HG02938 (cell line): ENCODE results near the gene TRMT11.
"Not testable (repeated sequence)": the region's sequence is repeated elsewhere in the genome, so short reads cannot be mapped to it uniquely, and the experiment has no call there.

Experiments used
- ATAC-seq: cut with Tn5 transposase; IDR thresholded peaks from one replicate; pipeline ENCODE4 v1.9.1; 2021; ENCODE audit warnings: mild to moderate bottlenecking, moderate library complexity; ENCODE audit not compliant: unreplicated experiment

The TRMT11 gene

GRCh38 chr6:125955973-125956372 is 30.4 kb upstream of the TRMT11 start:
- ATAC-seq = no peak

GRCh38 chr6:125956506-125957390 is 29.6 kb upstream of the TRMT11 start, which contains the start of gene HINT3:
Gene HINT3, plus strand, starts transcription at chr6:125956770. Its CDS starts 208 bp downstream, at chr6:125956978.
- peak; percentile 89 for ATAC-seq

- ATAC-seq = no peak
Measured at GRCh38 chr6:125957391-125957693, 29.0 kb upstream of the TRMT11 start.

- no peak for ATAC-seq
Measured at GRCh38 chr6:125957845-125958244, 28.5 kb upstream of the TRMT11 start.

- no peak for ATAC-seq
Measured at GRCh38 chr6:125959041-125959440, 27.3 kb upstream of the TRMT11 start.

GRCh38 chr6:125961117-125961516 is 25.2 kb upstream of the TRMT11 start:
- no peak for ATAC-seq

- ATAC-seq = no peak
Measured at GRCh38 chr6:125962900-125963497, 23.3 kb upstream of the TRMT11 start.

GRCh38 chr6:125963817-125964216 is 22.5 kb upstream of the TRMT11 start:
- ATAC-seq = no peak

GRCh38 chr6:125966569-125966968 is 19.8 kb upstream of the TRMT11 start:
- ATAC-seq = no peak

- no peak for ATAC-seq
Measured at GRCh38 chr6:125968493-125968892, 17.8 kb upstream of the TRMT11 start.

- no peak for ATAC-seq
Measured at GRCh38 chr6:125970760-125971159, 15.6 kb upstream of the TRMT11 start.

- ATAC-seq = not testable (repeated sequence)
Measured at GRCh38 chr6:125972478-125972877, 13.9 kb upstream of the TRMT11 start.

- ATAC-seq = peak; percentile 75
Measured at GRCh38 chr6:125974214-125974866, 12.0 kb upstream of the TRMT11 start.

- ATAC-seq = no peak
Measured at GRCh38 chr6:125979101-125979500, 7.2 kb upstream of the TRMT11 start.

GRCh38 chr6:125981571-125982185 is 4.7 kb upstream of the TRMT11 start:
- ATAC-seq = no peak

GRCh38 chr6:125983246-125983945 is 2.9 kb upstream of the TRMT11 start:
- ATAC-seq = no peak

GRCh38 chr6:125984311-125984710 is 2.0 kb upstream of the TRMT11 start:
- ATAC-seq = no peak

- no peak for ATAC-seq
Measured at GRCh38 chr6:125985522-125985921, 818 bp upstream of the TRMT11 start.

GRCh38 chr6:125985979-125986300 is 400 bp upstream of the TRMT11 start:
- no peak for ATAC-seq

- peak; percentile 38 for ATAC-seq
Measured at GRCh38 chr6:125987026-125987617, 782 bp downstream of the TRMT11 start.

GRCh38 chr6:125988280-125988679 is 1.9 kb downstream of the TRMT11 start:
- ATAC-seq = no peak
